Nephron progenitor cell (in vitro differentiated cells): ENCODE data around the gene PSME2.
A peak's percentile ranks its signal among the peaks of the same experiment; 100 is the strongest.

Experiments used
- DNase-seq: peaks from one replicate; pipeline ENCODE4 v3.0.0; 2021
- H3K27ac Mint-ChIP-seq: 2 replicates; pipeline ENCODE4 v1.8.0; 2021; ENCODE audit warnings: mild to moderate bottlenecking, moderate library complexity, mixed read lengths
- H3K27me3 Mint-ChIP-seq: 2 replicates; pipeline ENCODE4 v1.8.0; 2021; ENCODE audit warnings: mild to moderate bottlenecking, low read depth, mixed read lengths; ENCODE audit not compliant: poor library complexity
- H3K36me3 Mint-ChIP-seq: 2 replicates; pipeline ENCODE4 v1.8.0; 2021; ENCODE audit warnings: low read depth, mixed read lengths
- H3K4me1 Mint-ChIP-seq: 2 replicates; pipeline ENCODE4 v1.8.0; 2021; ENCODE audit warnings: mixed read lengths
- H3K4me3 Mint-ChIP-seq: 2 replicates; pipeline ENCODE4 v1.8.0; 2021; ENCODE audit warnings: mild to moderate bottlenecking, moderate library complexity, mixed read lengths
- H3K9me3 Mint-ChIP-seq: 2 replicates; pipeline ENCODE4 v1.8.0; 2021; ENCODE audit warnings: mild to moderate bottlenecking, moderate library complexity, mixed read lengths
- CTCF ChIP-seq: fragments of 200-600 bp; sonication (generic); IDR thresholded peaks from 2 replicates; pipeline ENCODE4 v1.5.0; 2021; ENCODE audit warnings: antibody characterized with exemption

Gene PSME2

DNA sequence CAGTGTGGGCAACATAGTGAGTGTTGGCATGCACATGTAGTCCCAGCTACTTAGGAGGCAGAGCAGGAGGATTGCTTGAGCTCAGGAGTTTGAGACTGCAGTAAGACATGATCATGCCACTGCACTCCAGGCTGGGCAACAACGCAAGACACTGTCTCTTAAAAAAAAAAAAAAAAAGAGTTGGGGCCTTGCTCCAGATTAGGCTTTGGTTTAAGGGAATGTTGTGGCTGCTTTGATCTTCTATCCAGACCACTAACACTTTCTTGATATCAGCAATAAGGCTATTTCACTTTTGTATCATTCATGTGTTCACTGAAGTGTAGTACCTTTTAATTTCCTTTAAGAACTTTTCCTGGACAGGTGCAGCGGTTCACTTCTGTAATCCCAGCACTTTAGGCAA is 18.7 kb downstream of the PSME2 start:
- DNase-seq, result no peak
- H3K4me1 Mint-ChIP-seq, result peaks cover 24% of the 10 kb centered on the region
- no peak overlapping the region for H3K4me3 Mint-ChIP-seq
- no peaks in the 10 kb centered on the region for H3K9me3 Mint-ChIP-seq
- peaks cover 12% of the 10 kb centered on the region for H3K36me3 Mint-ChIP-seq
- peaks cover 3% of the 10 kb centered on the region for H3K27me3 Mint-ChIP-seq
- no peak overlapping the region for H3K27ac Mint-ChIP-seq
- no peak for TF ChIP-seq CTCF

DNA sequence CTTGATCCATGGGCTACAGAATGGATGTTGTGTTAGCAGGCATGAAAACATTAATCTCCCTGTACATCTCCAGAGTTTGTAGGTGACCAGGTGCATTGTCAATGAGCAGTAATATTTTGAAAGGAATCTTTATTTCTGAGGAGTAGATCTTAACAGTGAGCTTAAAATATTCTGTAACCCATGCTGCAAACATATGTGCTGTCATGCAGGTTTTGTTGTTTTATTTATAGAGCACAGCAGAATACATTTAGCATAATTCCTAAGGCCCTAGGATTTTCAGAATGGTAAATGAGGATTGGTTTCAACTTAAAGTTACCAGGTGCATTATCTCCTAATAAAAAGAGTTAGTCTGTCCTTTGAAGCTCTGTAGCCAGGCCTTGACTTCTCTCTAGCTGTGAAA is 19.5 kb downstream of the PSME2 start:
- Mint-ChIP-seq H3K4me3 (no peak overlapping the region), H3K27ac (no peak overlapping the region), H3K36me3 (peaks cover 12% of the 10 kb centered on the region), H3K27me3 (peaks cover 3% of the 10 kb centered on the region), H3K4me1 (peaks cover 16% of the 10 kb centered on the region), H3K9me3 (no peaks in the 10 kb centered on the region)
- no peak for DNase-seq
- no peak for TF ChIP-seq CTCF

DNA sequence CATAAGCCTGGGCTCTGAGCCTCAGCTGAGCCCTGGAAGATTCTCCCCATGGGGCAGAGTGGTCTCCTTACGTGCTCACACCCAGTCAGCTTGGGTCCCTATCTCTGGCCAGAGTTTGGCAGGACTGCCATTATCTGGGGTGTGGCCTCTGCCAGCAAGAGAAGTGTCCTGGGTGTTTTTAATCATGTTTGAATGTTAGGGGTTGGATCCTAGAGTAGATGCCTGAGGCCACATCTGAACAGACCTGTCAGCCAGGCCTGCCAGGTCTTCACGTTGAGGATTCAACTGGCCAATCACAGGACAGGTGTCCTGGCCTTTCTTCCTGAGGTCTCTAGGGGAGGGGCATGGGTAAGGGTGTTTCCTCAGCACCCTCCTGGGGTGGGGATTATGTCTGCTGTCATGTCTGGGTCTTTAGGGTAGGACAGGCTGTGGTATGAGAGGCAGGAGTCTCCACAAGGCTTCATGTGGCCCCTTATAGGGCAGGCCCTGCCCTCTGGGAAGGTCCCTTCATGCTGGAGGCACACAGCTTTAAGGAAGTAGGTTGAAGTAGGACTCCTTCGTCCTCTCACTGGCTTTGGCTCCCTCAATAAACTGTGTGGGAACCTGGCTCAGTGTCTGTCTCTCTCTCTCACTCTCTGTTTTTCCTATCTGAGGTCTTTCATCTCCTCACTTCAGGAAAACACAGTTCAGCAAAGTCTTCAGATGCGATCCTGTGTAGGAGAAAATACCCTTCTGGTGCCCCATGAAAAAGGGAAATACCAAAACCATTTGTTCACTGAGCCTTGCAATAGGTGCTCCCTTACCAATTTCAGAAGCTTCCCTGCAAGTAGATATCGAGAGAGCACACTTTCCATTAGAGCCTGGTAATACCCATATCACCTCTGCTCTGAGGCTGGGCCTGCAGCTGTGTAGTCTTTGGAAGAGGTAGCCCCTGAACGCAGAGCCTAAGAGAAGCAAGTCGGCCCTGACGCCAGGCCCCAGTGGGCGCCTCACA is 22.7 kb downstream of the PSME2 start:
- Mint-ChIP-seq H3K9me3 (no peaks in the 10 kb centered on the region), H3K27ac (peak overlapping the region; percentile 25), H3K27me3 (peaks cover 4% of the 10 kb centered on the region), H3K4me3 (no peak overlapping the region), H3K4me1 (no peaks in the 10 kb centered on the region), H3K36me3 (peaks cover 34% of the 10 kb centered on the region)
- no peak for DNase-seq
- no peak for TF ChIP-seq CTCF

GRCh38 chr14:24122898-24123297 is 23.5 kb downstream of the PSME2 start:
- Mint-ChIP-seq H3K9me3 (no peaks in the 10 kb centered on the region), H3K27ac (no peak overlapping the region), H3K4me3 (no peak overlapping the region), H3K27me3 (peaks cover 4% of the 10 kb centered on the region), H3K36me3 (peaks cover 42% of the 10 kb centered on the region), H3K4me1 (no peaks in the 10 kb centered on the region)
- no peak for TF ChIP-seq CTCF
- no peak for DNase-seq

- no peak overlapping the region for H3K4me3 Mint-ChIP-seq
- DNase-seq, result no peak
- no peak for TF ChIP-seq CTCF
- no peaks in the 10 kb centered on the region for H3K4me1 Mint-ChIP-seq
- peaks cover 47% of the 10 kb centered on the region for H3K36me3 Mint-ChIP-seq
- no peaks in the 10 kb centered on the region for H3K9me3 Mint-ChIP-seq
- H3K27me3 Mint-ChIP-seq, result peaks cover 4% of the 10 kb centered on the region
- no peak overlapping the region for H3K27ac Mint-ChIP-seq
Observed at GRCh38 chr14:24122416-24122815, 24.0 kb downstream of the PSME2 start.

DNA sequence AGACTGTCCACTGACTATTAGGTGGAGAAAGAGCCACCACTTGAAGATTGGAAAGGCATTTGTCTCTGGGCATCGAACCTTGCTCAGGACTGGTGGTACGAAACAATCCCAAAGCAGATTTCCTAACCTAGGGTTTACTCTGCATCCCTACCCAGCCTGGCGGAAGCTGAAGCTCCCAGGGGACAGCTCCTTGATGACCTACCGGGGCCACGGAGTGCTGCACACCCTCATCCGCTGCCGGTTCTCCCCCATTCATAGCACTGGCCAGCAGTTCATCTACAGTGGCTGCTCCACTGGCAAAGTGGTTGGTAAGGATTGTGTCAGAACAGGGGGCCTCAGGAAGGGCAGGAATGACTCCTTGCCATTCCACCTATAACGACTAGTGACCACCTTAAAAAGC is 25.2 kb downstream of the PSME2 start:
- DNase-seq, result no peak
- TF ChIP-seq CTCF, result no peak
- H3K27me3 Mint-ChIP-seq, result peaks cover 4% of the 10 kb centered on the region
- H3K27ac Mint-ChIP-seq, result no peak overlapping the region
- H3K9me3 Mint-ChIP-seq, result no peaks in the 10 kb centered on the region
- H3K36me3 Mint-ChIP-seq, result peaks cover 56% of the 10 kb centered on the region
- peaks cover 5% of the 10 kb centered on the region for H3K4me1 Mint-ChIP-seq
- H3K4me3 Mint-ChIP-seq, result no peak overlapping the region
